Measurements from ENCODE around the gene SLBP.
"Not testable (repeated sequence)": the region's sequence is repeated elsewhere in the genome, so short reads cannot be mapped to it uniquely, and the experiment has no call there.

SLBP gene

GRCh38 chr4:1705732-1706131, 6.4 kb downstream of the SLBP start:
- no peak for DNase-seq

- DNase-seq: no peak
These were observed 8.3 kb downstream of the SLBP start for GRCh38 chr4:1703867-1704266.

- not testable (repeated sequence) for DNase-seq
These were observed 10.4 kb downstream of the SLBP start for GRCh38 chr4:1701671-1702070.

DNA sequence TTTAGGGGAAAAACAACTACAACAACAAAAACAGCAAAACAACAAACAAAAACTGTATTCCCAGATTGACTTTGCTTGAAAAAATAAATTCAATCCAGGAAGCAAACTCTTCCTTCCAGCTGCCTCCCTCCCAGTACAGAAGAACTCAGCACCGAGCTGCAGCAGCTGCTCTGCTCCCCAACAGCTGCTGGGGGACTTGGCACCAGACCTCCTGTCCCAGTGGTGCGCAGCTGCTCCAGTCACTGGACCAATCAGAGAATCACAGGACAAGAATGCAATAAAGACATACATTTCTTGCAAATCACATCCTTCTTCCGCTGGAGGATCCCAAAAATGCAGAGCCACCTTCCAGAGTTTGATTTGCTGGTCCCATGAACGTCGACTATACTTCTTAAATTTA, 16.2 kb downstream of the SLBP start:
- no peak for DNase-seq

- DNase-seq: peak; percentile 4
These were observed 18.8 kb downstream of the SLBP start for GRCh38 chr4:1693131-1693896.

DNA sequence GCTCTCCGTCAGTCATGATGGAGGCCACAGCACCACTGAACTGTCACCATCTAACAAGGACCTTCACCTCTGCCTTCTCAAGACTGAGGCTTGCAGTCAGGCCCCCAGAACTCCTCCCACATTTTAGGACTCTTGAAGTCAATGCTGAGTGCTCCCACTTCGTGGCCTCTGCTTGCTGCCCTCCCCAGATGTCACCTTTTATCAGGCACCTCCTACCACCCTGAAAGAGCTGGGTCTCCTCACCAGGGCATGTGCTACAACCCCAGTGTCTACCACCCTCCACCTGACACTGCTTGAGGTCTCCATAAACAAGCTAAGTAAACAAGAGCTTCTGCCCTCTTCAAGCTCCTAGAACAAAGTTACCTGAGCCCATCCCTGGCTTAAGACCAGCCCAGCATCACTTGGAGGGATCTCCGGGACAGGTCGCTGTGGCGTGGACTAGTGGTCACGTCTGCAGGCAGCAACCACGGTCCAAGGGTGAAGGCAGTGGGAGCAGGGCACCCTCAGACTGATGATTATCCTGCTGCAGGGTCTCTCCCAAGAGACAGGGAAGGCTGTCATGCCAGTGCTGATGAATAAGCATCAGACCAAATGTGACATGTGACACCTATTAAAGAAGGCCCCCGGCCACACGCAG, 20.3 kb downstream of the SLBP start:
- DNase-seq: no peak

DNA sequence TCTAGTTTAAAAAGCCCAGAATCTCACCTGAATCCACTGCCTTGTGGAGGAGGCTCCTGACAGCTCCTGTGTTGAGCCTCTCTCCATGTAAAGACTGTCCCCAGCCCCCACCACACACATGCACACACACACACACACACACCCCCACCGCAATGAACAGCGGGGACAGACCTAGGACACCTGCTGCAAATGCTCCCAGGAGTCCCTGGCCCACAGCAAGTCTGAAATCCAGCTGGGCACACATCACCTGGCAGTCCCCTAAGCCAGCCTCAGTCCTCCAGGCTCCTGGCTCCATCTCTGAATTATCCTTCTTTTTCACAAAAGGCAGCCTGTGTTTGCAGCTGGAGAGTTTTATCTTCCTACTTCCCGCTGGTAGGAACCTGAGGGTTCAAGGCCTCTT, 21.4 kb downstream of the SLBP start:
- no peak for DNase-seq

GRCh38 chr4:1686440-1687036, 25.6 kb downstream of the SLBP start:
- DNase-seq: no peak

DNA sequence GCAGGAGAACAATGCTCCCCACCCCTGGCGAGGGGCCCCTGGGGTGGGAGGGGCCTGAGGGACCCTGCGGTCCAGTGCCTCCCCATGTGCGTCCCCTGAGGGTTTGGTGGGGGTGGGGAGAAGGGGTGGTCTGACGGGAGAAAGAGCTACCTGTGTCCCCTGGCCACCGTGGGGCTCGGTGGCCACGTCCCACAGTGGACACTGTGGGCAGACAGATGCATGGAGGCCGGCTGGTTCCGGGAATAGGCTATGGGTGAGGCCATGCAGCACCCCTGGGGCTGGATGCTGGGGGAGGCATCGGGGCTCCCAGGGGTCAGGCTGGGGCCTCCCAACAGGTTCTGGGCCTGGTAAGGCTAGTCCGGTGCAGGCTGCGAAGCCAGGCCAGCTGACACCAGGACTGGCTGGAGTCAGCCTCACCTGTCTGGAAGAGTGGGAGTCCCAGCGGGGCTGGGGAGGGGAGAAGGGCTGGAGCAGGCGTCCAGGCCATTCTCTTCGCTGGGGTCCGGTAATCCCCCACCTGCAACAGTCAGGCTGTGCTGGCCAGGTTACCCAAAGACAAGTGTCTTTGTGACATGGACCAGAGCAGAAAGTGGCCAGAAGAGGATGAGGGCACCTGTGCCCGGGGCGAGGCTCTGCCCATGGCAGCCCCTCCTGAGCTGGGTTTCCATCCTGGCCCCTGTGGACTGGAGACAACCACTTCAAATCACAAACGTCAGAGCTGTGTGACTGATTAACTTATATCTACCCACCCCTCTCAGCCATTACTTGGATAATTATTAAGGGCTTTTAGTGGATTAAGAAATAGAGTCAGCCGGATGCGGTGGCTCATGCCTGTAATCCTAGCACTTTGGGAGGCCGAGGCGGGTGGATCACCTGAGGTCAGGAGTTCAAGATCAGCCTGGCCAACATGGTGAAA, 26.6 kb downstream of the SLBP start:
- DNase-seq: no peak

DNA sequence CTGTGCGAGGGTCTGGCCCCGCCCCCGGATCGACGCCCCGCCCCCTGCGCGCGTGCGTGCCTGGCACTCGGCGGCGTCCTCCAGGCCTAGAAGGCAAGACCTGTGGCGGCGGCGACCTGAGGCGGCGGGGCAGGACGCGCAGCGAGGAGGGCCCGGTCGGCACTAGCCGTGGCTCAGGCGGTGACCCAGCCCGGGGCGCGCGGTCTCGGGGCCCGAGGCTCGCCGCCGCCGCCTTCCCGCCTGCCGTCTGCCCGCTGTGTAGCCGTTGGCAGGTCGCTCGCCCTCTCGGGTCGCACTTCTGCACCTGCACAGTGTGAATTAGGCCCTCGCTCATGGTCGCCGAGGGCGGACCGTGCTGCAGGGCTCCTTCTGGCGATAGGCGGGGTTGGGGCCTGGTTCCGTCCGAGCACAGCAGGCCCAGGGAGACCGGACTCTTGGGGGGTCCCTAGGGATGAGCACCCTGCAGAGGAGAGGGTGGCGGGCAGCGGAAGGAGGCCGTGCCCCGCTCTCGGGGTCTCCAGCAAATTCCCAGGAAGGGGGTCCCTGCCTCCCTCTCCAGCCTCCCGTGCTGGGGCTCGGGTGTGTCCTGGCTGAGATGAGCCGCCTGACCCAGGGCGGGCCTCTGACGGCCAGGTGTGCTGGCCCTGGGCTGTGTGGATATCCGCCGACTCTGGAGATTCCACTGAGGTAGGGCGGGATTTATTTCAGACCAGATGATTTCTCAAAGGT, 27.4 kb downstream of the SLBP start:
- DNase-seq: no peak

DNA sequence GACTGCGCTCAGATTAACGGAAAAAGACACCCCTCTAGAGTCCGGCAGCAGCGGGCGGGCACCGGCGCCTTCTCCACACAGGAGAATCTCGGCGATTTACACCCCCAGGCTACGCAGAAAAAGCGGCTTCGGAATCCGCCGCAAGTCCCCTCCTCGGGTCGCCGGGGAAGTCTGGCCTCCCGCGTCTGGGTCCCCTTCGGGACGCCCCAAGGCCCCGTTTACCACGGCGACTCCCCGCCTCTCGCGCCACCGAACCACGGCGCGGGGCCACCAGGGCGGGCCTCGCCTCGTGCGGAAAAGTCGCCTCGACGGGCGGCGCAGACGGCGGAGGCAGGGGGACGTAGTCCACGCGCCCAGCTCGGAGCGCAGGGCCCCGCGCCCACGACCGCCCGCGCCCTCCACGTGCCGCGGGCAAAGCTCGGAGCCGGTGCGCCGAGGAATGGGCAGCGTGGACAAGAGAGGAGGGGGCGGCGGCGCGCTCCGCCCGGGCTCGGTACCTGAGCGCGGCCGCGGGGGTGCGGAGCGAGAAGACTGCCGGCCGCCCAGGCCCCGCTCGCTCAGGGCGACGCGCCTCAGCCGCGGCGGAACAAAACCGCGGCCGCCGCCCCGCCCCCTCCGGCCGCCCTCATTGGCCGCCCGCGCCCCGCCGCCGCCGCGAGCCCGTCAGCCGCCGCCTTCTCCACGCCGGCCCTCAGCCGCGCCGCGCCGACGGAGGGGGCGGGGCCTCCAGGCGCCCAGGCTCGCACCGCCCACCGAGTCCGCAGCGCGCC, 28.2 kb downstream of the SLBP start, which contains the start of gene FAM53A:
FAM53A (minus strand) TSS at position 578 of the 770 bp plus-strand sequence. CDS start 15,572 bp downstream, outside the sequence.
- DNase-seq: peak; percentile 18

DNA sequence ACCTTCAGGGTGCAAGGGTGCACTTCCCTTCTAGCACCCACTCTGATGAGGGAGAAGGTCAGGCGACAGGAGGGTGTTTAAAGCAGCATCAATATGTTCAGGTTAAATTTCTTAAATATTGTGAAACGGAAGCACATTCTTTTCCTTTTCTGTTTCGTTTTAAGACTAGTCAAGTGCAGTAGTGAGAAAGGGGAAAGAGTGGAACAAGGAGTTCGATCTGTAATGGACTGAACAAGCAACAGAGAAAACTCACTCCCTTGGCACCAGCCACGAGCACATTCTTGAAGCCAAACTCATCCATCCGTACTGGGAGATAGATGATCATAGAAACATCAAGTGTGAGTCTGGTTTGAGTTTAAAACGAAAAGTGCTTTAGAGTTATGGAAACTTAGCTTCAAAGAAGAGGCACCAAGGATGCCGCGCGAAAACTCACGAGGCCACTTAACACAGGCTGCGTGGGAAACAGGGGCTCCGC, 28.8 kb downstream of the SLBP start:
- DNase-seq: no peak

- no peak for DNase-seq
These were observed 29.3 kb downstream of the SLBP start for GRCh38 chr4:1682860-1683259.

- no peak for DNase-seq
These were observed 33.9 kb downstream of the SLBP start for GRCh38 chr4:1678244-1678643.

DNA sequence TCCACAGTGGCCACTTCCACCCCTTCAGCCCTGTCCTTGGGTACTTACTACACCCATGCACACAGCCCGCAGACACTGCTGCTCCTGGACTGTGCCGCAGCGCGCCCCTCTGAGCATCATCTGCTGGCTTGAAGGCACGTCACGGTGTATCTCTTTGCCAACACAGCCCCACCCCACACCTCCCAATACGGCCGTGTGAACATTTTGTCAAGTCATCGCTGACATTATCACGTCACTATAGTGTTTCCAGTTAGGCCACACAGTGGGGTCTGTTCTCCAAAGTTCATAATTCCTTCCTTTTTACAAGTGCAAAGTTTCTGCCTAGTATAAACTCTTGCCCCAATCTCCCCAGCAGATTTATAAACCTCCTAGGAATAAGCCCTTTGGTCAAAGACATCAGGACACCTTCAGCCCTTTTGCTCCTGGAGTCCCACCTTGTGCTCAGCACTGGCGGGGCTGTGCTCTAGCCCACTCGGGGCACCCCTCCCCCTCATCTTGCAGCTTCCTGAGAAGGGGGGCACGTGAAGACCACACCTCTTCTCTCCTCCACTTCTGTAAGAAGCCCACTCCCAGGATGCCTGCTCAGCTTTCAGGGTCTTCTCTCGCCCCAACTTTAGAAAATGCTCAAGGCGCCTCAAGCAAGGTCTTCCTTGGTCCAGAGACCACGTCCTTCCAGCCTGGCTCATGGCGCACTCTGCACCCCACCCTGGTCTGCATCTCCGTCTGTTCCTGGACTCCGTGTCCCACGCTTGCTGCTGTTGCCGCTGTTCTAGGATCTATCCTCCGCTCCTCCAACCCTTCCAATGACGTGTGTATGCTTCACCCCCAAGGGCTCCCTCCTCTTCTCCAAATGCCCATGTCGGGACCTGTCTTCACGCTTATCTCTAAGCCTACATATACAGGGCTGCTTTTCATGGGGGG, 35.3 kb downstream of the SLBP start:
- DNase-seq: no peak

DNA sequence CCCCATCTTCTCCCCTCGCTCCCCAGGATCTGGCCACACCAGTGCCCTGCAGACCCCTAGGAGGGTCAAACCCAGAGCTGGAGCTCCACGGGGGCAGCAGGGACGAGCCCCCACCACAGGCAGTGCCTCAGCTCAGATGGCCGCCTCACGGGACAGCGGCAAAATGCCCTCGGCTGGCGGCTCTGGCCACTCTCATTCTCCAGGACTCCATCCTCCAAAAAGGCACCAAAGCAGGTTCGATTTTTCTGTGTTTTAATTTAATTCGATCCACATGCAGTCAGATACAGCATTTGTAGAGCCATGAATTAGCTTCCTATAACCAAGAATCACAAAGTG, 36.3 kb downstream of the SLBP start:
- DNase-seq: no peak

DNA sequence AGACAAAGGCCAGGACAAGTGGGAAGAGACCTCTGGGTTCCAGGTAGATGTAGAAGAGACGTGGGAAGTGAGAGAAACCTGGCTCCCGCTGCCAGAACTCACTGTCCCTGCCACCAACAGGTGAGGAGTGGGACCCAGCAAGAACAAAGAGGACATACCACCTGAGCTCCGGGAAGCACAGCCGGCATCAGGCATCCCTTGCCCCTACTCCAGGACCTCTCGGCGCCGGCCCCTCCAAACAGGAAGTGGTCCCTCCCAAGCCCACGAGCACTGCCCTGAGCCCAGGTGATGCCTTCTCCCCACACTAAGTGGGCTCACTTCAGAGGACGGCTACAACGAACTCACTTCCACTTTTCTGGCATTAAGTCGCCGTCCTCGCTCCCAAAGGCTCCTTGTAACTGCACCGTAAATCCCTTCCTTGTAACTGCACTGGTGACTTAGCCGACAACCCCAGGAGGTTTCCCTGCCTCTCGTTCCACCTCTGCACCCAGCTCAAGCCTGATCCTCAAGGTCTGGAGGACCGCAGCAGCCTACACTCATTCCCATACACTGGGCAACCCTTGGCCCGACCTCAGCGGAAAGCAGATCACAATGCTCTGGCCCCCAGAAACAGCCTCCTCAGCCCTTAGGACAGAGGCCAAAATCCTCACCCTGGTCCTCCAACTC, 36.9 kb downstream of the SLBP start:
- no peak for DNase-seq

- no peak for DNase-seq
These were observed 37.4 kb downstream of the SLBP start for GRCh38 chr4:1674682-1675081.

- no peak for DNase-seq
These were observed 38.4 kb downstream of the SLBP start for GRCh38 chr4:1673671-1674070.

GRCh38 chr4:1671011-1671410, 41.1 kb downstream of the SLBP start:
- DNase-seq: not testable (repeated sequence)
